ENCODE data around the gene TM9SF1.

DNA sequence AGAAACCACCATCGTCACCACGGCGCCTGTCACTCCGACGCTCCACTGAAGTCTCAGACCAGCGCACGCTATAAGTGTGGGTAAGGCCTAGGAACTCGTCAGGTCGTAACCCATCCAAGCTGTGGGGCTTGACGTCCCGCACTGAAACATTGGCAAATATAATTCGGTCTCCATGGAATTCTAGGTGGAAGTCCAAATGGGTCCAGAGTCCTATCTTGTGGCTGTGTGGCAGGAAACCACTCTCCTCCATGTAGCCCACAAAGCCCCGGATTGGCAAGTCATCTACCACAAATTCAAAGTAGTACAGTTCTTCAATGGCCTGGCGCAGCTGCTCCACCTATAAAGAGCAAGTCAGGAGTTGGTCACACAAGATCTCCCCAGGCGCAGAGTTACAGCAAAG is 2.3 kb downstream of the TM9SF1 start:
- TF ChIP-seq, protein P1, sequence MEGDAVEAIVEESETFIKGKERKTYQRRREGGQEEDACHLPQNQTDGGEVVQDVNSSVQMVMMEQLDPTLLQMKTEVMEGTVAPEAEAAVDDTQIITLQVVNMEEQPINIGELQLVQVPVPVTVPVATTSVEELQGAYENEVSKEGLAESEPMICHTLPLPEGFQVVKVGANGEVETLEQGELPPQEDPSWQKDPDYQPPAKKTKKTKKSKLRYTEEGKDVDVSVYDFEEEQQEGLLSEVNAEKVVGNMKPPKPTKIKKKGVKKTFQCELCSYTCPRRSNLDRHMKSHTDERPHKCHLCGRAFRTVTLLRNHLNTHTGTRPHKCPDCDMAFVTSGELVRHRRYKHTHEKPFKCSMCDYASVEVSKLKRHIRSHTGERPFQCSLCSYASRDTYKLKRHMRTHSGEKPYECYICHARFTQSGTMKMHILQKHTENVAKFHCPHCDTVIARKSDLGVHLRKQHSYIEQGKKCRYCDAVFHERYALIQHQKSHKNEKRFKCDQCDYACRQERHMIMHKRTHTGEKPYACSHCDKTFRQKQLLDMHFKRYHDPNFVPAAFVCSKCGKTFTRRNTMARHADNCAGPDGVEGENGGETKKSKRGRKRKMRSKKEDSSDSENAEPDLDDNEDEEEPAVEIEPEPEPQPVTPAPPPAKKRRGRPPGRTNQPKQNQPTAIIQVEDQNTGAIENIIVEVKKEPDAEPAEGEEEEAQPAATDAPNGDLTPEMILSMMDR (IDR thresholded peaks at IDR 0.05), result no peak
- no peak for TF ChIP-seq EP300 (IDR thresholded peaks at IDR 0.05)
- no peak for TF ChIP-seq POLR2A (IDR thresholded peaks at IDR 0.05)

Measured in tibial nerve (tissue), 4 donors.